ENCODE measurements around the gene ANXA1. TPM values are rescaled to one million over a fixed set of nuclear protein-coding genes. Genes with fewer than 3 reads are reported as not detected.

Gene ANXA1
- total RNA-seq, 1 donor from 2014 or later, result 376 TPM

DNA sequence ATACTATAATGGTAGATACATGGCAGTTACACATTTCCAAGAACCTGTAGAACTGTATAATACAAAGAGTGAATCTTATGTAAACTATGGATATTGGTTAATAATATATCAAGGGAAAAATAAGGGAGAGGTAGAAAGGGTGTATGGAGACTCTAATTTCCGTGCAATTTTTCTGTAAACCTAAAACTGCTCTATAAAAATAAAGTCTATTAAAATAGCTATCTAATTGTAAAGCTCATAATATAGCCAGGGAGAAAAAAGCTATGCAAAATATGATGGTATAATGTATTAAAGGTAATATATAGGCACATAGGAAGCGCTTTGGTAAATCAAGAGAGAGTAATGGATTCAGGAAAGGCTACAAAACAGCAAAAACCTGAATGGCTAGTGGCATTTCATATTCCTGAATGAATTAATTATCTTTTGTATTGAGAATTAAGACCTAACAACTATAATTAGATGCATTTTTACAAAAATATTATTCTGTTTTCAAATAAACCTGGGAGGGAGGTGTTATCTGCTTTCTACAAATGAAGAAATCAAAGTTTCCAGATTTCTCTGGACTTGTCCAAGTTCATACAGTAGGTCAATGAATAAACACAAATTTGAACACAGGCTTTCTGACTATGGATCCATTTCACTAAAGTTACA lies 22.8 kb downstream of the ANXA1 start:
- H3K36me3 Mint-ChIP-seq (ENCODE audit: low read depth), result peaks cover 3% of the 10 kb centered on the region
- TF ChIP-seq, protein P1, sequence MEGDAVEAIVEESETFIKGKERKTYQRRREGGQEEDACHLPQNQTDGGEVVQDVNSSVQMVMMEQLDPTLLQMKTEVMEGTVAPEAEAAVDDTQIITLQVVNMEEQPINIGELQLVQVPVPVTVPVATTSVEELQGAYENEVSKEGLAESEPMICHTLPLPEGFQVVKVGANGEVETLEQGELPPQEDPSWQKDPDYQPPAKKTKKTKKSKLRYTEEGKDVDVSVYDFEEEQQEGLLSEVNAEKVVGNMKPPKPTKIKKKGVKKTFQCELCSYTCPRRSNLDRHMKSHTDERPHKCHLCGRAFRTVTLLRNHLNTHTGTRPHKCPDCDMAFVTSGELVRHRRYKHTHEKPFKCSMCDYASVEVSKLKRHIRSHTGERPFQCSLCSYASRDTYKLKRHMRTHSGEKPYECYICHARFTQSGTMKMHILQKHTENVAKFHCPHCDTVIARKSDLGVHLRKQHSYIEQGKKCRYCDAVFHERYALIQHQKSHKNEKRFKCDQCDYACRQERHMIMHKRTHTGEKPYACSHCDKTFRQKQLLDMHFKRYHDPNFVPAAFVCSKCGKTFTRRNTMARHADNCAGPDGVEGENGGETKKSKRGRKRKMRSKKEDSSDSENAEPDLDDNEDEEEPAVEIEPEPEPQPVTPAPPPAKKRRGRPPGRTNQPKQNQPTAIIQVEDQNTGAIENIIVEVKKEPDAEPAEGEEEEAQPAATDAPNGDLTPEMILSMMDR (IDR thresholded peaks at IDR 0.05), result no peak
- no peak for DNase-seq (ENCODE audit: low spot score)
- H3K27me3 Mint-ChIP-seq (ENCODE audit: low read depth), result no peaks in the 10 kb centered on the region
- H3K4me3 Mint-ChIP-seq (ENCODE audit: unreplicated experiment), result no peak overlapping the region
- H3K27ac Mint-ChIP-seq (ENCODE audit: unreplicated experiment), result no peak overlapping the region
- H3K9me3 Mint-ChIP-seq (ENCODE audit: low read depth), result no peaks in the 10 kb centered on the region
- H3K4me1 Mint-ChIP-seq (ENCODE audit: low read depth), result peaks cover 16% of the 10 kb centered on the region

DNA sequence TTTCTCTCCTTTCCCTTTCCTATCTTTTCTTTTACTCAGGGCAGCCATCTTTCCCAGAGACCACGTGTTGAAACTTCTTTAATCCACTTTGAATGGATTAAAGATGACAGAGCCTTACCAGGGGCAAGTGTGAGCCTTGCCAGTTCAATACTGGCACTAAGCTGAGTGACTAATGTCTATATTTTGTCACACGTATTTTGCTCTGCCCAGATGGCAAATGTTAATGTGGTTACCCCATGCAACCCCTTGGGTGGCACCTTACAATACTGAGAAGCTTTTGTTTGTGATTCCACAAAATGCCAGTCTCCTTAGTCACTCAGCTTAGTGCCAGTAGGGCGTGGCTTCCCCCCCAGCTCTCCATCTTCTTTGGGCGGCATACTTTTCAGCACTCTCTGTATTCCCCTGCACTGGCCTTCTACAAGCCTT lies 24.8 kb downstream of the ANXA1 start:
- Mint-ChIP-seq H3K4me3 (ENCODE audit: unreplicated experiment) (no peak overlapping the region), H3K27me3 (ENCODE audit: low read depth) (no peaks in the 10 kb centered on the region), H3K4me1 (ENCODE audit: low read depth) (peaks cover 29% of the 10 kb centered on the region), H3K27ac (ENCODE audit: unreplicated experiment) (peak overlapping the region; percentile 5), H3K36me3 (ENCODE audit: low read depth) (peaks cover under 1% of the 10 kb centered on the region), H3K9me3 (ENCODE audit: low read depth) (no peaks in the 10 kb centered on the region)
- TF ChIP-seq, protein P1 (IDR thresholded peaks at IDR 0.05), result no peak
- no peak for DNase-seq (ENCODE audit: low spot score)

DNA sequence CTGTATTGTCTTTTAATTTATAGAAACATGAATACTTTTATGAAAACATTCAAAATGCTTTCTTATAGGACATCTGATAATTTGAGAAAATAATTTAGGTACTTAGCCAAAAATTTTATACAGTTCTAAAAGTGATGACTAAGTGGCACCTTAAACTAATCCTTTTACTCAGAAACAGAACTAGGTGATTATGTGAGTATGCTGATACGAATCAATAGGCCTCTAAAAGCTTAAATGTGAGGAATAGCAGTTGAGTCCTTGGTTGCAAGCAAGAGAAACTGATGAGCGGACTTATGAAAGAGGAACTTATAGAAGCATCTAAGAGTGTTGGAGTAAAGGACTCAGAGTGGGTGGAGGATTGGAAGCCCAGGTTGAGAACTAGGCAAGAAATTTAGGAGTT lies 26.4 kb downstream of the ANXA1 start:
- Mint-ChIP-seq H3K27ac (ENCODE audit: unreplicated experiment) (no peak overlapping the region), H3K4me3 (ENCODE audit: unreplicated experiment) (no peak overlapping the region), H3K4me1 (ENCODE audit: low read depth) (peaks cover 29% of the 10 kb centered on the region), H3K27me3 (ENCODE audit: low read depth) (no peaks in the 10 kb centered on the region), H3K9me3 (ENCODE audit: low read depth) (no peaks in the 10 kb centered on the region), H3K36me3 (ENCODE audit: low read depth) (no peaks in the 10 kb centered on the region)
- DNase-seq (ENCODE audit: low spot score), result no peak
- TF ChIP-seq, protein P1 (IDR thresholded peaks at IDR 0.05), result no peak

DNA sequence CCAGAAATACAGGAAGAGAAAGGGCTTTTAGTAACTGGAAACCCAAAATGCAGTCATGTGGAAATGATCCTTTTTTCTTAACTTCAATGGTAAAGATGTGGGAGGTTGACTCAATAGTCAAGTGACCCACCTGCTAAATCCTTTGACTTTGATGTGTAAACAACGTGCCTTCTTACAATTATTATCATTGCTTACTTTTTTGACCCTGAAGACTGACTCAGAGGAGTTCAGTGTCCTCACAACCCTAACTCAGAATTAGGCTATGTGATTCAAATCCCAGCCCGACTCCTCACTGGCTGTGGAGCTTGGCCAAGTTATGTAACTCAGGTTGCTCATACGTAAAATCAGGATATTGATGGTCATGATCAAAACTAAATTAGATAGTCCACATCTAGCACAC lies 27.9 kb downstream of the ANXA1 start:
- Mint-ChIP-seq H3K4me1 (ENCODE audit: low read depth) (peaks cover 31% of the 10 kb centered on the region), H3K9me3 (ENCODE audit: low read depth) (no peaks in the 10 kb centered on the region), H3K36me3 (ENCODE audit: low read depth) (no peaks in the 10 kb centered on the region), H3K27me3 (ENCODE audit: low read depth) (no peaks in the 10 kb centered on the region), H3K4me3 (ENCODE audit: unreplicated experiment) (no peak overlapping the region), H3K27ac (ENCODE audit: unreplicated experiment) (no peak overlapping the region)
- TF ChIP-seq, protein P1 (IDR thresholded peaks at IDR 0.05), result no peak
- no peak for DNase-seq (ENCODE audit: low spot score)

DNA sequence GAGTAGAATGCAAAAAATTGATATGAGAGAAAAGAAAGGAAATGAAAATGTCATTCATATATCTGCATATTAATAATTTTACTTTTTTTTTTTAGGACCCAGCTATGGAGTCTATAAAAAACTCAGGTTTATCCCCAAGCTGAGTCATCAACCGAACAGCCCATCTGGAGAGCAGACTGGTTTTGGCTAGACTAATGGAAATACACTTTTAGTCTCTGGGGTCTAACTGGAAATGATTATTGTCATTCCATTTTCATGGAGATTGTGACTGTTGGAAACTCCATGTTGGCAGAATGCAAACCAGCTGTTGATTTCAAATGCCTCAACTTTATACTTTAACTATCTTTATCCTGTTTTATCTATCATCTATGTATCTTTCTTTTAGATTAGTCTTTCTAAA lies 28.7 kb downstream of the ANXA1 start:
- TF ChIP-seq, protein P1 (IDR thresholded peaks at IDR 0.05), result no peak
- DNase-seq (ENCODE audit: low spot score), result no peak
- H3K4me1 Mint-ChIP-seq (ENCODE audit: low read depth), result peaks cover 31% of the 10 kb centered on the region
- no peaks in the 10 kb centered on the region for H3K36me3 Mint-ChIP-seq (ENCODE audit: low read depth)
- H3K27ac Mint-ChIP-seq (ENCODE audit: unreplicated experiment), result no peak overlapping the region
- no peak overlapping the region for H3K4me3 Mint-ChIP-seq (ENCODE audit: unreplicated experiment)
- H3K27me3 Mint-ChIP-seq (ENCODE audit: low read depth), result no peaks in the 10 kb centered on the region
- no peaks in the 10 kb centered on the region for H3K9me3 Mint-ChIP-seq (ENCODE audit: low read depth)

Measured in chondrocyte (in vitro differentiated cells).